Neural cell (in vitro differentiated cells): ENCODE measurements around the gene CNIH1. TPM values are rescaled to one million over a fixed set of nuclear protein-coding genes. Genes with fewer than 3 reads are reported as not detected.

Source experiments
- H2AFZ ChIP-seq: fragments of 200-600, 300-800 bp; sonication (generic), shearing (Covaris generic); 2 replicates; pipeline ENCODE4 v1.6.0; 2014; ENCODE audit warnings: low read depth, mild to moderate bottlenecking, antibody characterized with exemption, low read length, moderate library complexity
- H3F3A ChIP-seq: fragments of 200-600 bp; shearing (Covaris generic); 2 replicates; pipeline ENCODE4 v1.6.1; 2016; ENCODE audit warnings: mild to moderate bottlenecking, moderate library complexity, mixed read lengths, antibody characterized with exemption, low read length; ENCODE audit not compliant: insufficient read depth, poor library complexity, severe bottlenecking
- H3K27ac ChIP-seq: fragments of 200-600, 300-800 bp; sonication (generic), shearing (Covaris generic); 2 replicates; pipeline ENCODE4 v1.5.1; 2014; ENCODE audit warnings: mild to moderate bottlenecking, low read length, moderate library complexity
- H3K27me3 ChIP-seq: fragments of 300-800, 200-600 bp; sonication (generic), shearing (Covaris generic); 2 replicates; pipeline ENCODE4 v1.6.0; 2014; ENCODE audit warnings: mild to moderate bottlenecking, low read depth, low read length, moderate library complexity; ENCODE audit not compliant: insufficient read depth
- H3K36me3 ChIP-seq: fragments of 300-800, 200-600 bp; sonication (generic), shearing (Covaris generic); 2 replicates; pipeline ENCODE4 v1.5.1; 2014; ENCODE audit warnings: mild to moderate bottlenecking, antibody characterized with exemption, low read length, moderate library complexity; ENCODE audit not compliant: insufficient read depth
- H3K4me2 ChIP-seq: fragments of 300-800, 200-600 bp; sonication (generic), shearing (Covaris generic); 2 replicates; pipeline ENCODE4 v1.6.0; 2014; ENCODE audit warnings: mild to moderate bottlenecking, low read length
- H3K4me3 ChIP-seq: fragments of 300-800, 200-600 bp; sonication (generic), shearing (Covaris generic); 2 replicates; pipeline ENCODE4 v1.5.1; 2014; ENCODE audit warnings: mild to moderate bottlenecking, low read length, moderate library complexity
- H3K79me2 ChIP-seq: fragments of 200-600 bp; shearing (Covaris generic); replicated peaks from 2 replicates; pipeline ENCODE4 v1.6.0; 2014; ENCODE audit warnings: mild to moderate bottlenecking, low read length, moderate library complexity; ENCODE audit not compliant: insufficient read depth
- H3K9ac ChIP-seq: fragments of 300-800, 200-600 bp; sonication (generic), shearing (Covaris generic); 2 replicates; pipeline ENCODE4 v1.6.1; 2016; ENCODE audit warnings: mild to moderate bottlenecking, low read length, mixed read lengths
- H3K9me2 ChIP-seq: fragments of 200-600 bp; shearing (Covaris generic); 2 replicates; pipeline ENCODE4 v1.6.1; 2016; ENCODE audit warnings: mild to moderate bottlenecking, low read length, mixed read lengths; ENCODE audit not compliant: insufficient read depth
- H3K9me3 ChIP-seq: fragments of 200-600, 300-800 bp; sonication (generic), shearing (Covaris generic); 2 replicates; pipeline ENCODE4 v1.6.1; 2016; ENCODE audit warnings: mild to moderate bottlenecking, mixed run types, low read length, moderate library complexity, mixed read lengths
- H4K20me1 ChIP-seq: fragments of 200-600 bp; shearing (Covaris generic); 2 replicates; pipeline ENCODE4 v1.6.1; 2016; ENCODE audit warnings: mild to moderate bottlenecking, mixed run types; ENCODE audit not compliant: insufficient read depth
- CTCF ChIP-seq: fragments of 450-650 bp; IDR thresholded peaks from 2 replicates; pipeline ENCODE4 v1.5.1; 2014; ENCODE audit warnings: antibody characterized with exemption, mild to moderate bottlenecking, moderate library complexity; ENCODE audit not compliant: poor library complexity, severe bottlenecking
- EP300 ChIP-seq: fragments of 450-650 bp; conservative IDR thresholded peaks from 2 replicates; pipeline ENCODE4 v1.6.1; 2014; ENCODE audit warnings: antibody characterized with exemption, mild to moderate bottlenecking, moderate library complexity; ENCODE audit not compliant: poor library complexity, severe bottlenecking
- EZH2 ChIP-seq: fragments of 200-600, 300-800 bp; shearing (Covaris generic), sonication (generic); IDR thresholded peaks from 2 replicates; pipeline ENCODE4 v1.6.1; 2014; ENCODE audit warnings: antibody characterized with exemption, low read length, borderline replicate concordance, mild to moderate bottlenecking; ENCODE audit not compliant: insufficient read depth, poor library complexity, severe bottlenecking
- MXI1 ChIP-seq: fragments of 450-650 bp; conservative IDR thresholded peaks from 2 replicates; pipeline ENCODE4 v1.6.1; 2014; ENCODE audit warnings: antibody characterized with exemption, mild to moderate bottlenecking; ENCODE audit not compliant: poor library complexity, severe bottlenecking
- POLR2AphosphoS5 ChIP-seq: IDR thresholded peaks from 2 replicates; pipeline ENCODE4 v1.6.1; 2012
- RAD21 ChIP-seq: fragments of 450-650 bp; conservative IDR thresholded peaks from 2 replicates; pipeline ENCODE4 v1.6.1; 2014; ENCODE audit warnings: antibody characterized with exemption, mild to moderate bottlenecking, moderate library complexity
- REST ChIP-seq: IDR thresholded peaks from 2 replicates; pipeline ENCODE4 v1.6.1; 2012; ENCODE audit warnings: borderline replicate concordance
- SMC3 ChIP-seq: fragments of 450-650 bp; conservative IDR thresholded peaks from 2 replicates; pipeline ENCODE4 v1.6.1; 2014; ENCODE audit warnings: antibody characterized with exemption, mild to moderate bottlenecking, moderate library complexity; ENCODE audit not compliant: poor library complexity
- TAF1 ChIP-seq: IDR thresholded peaks from 2 replicates; pipeline ENCODE4 v1.6.1; 2012; ENCODE audit warnings: low read depth
- polyA plus RNA-seq: library from polyadenylated mRNA; depleted of rRNA; stranded (reverse); fragments of >200 nt; gene quantifications from 2 replicates; pipeline ENCODE4 v1.2.3, GENCODE V29; 2014

CNIH1 gene
- polyA plus RNA-seq, 1 donor from 2014 or later = 125 TPM

GRCh38 chr14:54425537-54426274 lies 15.5 kb downstream of the CNIH1 start:
- Histone ChIP-seq H3F3A (no peaks in the 10 kb centered on the region), H3K9me2 (no peaks in the 10 kb centered on the region), H2AFZ (no peak overlapping the region), H3K9ac (no peak overlapping the region), H3K79me2 (no peaks in the 10 kb centered on the region), H3K9me3 (no peaks in the 10 kb centered on the region), H3K27me3 (no peaks in the 10 kb centered on the region), H3K4me3 (no peak overlapping the region), H3K4me2 (no peak overlapping the region), H3K36me3 (peaks cover 6% of the 10 kb centered on the region), H3K27ac (no peak overlapping the region), H4K20me1 (no peaks in the 10 kb centered on the region)
- TF ChIP-seq RAD21 (no peak), MXI1 (no peak), EZH2 (no peak), EP300 (no peak), SMC3 (no peak), TAF1 (no peak)

DNA sequence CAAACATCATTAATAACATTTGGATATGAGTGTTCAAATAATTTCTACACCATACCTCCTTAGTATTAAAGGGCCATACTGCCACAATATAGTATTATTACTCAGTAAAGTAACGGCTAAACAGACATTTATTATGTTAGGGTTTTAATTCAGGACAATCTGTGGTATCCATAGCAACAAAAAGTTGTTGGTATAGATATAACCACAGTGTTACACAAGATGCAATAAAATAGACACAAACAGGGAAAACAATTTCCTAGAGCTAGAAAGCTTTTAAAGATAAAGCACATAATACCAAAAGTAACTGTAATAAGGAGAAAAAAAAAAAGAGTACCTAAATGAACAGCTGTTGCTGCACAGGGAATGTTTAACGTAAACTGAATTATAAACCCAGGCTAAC lies 16.1 kb downstream of the CNIH1 start:
- Histone ChIP-seq H3K36me3 (peaks cover 6% of the 10 kb centered on the region), H3K4me2 (no peak overlapping the region), H3K4me3 (no peak overlapping the region), H3K79me2 (no peaks in the 10 kb centered on the region), H3K9me3 (no peaks in the 10 kb centered on the region), H2AFZ (no peak overlapping the region), H3K9me2 (no peaks in the 10 kb centered on the region), H3F3A (no peaks in the 10 kb centered on the region), H4K20me1 (no peaks in the 10 kb centered on the region), H3K27me3 (no peaks in the 10 kb centered on the region), H3K27ac (no peak overlapping the region), H3K9ac (no peak overlapping the region)
- TF ChIP-seq POLR2AphosphoS5 = no peak
- no peak for TF ChIP-seq CTCF
- no peak for TF ChIP-seq REST
- TF ChIP-seq MXI1 = no peak
- no peak for TF ChIP-seq EP300
- no peak for TF ChIP-seq SMC3
- TF ChIP-seq TAF1 = no peak
- no peak for TF ChIP-seq RAD21
- TF ChIP-seq EZH2 = no peak
